ENCODE results near the gene HPS1. TPM values are rescaled to one million over a fixed set of nuclear protein-coding genes. Genes with fewer than 3 reads are reported as not detected.

The HPS1 gene
- total and polyA plus RNA-seq, 11 donors = 20.9 to 61.4 (median 38.5) TPM

- Histone ChIP-seq H3K27me3 (no peaks in the 10 kb centered on the region), H3K36me3 (peaks cover 0 to 22% (median 6%) of the 10 kb centered on the region in 9 donors), H3K9me3 (no peaks in the 10 kb centered on the region), H3K27ac (no peak overlapping the region), H3K4me1 (peaks cover 0 to 3% (median 0%) of the 10 kb centered on the region in 12 donors), H3K4me3 (no peak overlapping the region)
- DNase-seq (no peak), ATAC-seq (no peak)
- 96 to 98% (median 97%) methylated on average over 23 of the region's 23 CpGs for WGBS, 4 donors
- intact Hi-C loops (cut with DNase I) = no loop called here
- TF ChIP-seq CTCF (IDR thresholded peaks at IDR 0.05) (no peak), POLR2A (IDR thresholded peaks at IDR 0.05) (no peak)
These were observed 43.6 kb downstream of the HPS1 start for GRCh38 chr10:98402931-98403718.

GRCh38 chr10:98402478-98402877, 44.3 kb downstream of the HPS1 start:
- Histone ChIP-seq H3K36me3 (peaks cover 0 to 25% (median 6%) of the 10 kb centered on the region in 9 donors), H3K4me1 (peaks cover 0 to 3% (median 0%) of the 10 kb centered on the region in 12 donors), H3K27ac (no peak overlapping the region), H3K27me3 (no peaks in the 10 kb centered on the region), H3K4me3 (no peak overlapping the region), H3K9me3 (no peaks in the 10 kb centered on the region)
- DNase-seq (no peak), ATAC-seq (no peak)
- TF ChIP-seq POLR2A (IDR thresholded peaks at IDR 0.05) (no peak), CTCF (IDR thresholded peaks at IDR 0.05) (no peak)
- intact Hi-C loops (cut with DNase I) = no loop called here
- 46 to 57% (median 51%) methylated on average over 7 of the region's 7 CpGs for WGBS, 4 donors

- intact Hi-C loops (cut with DNase I) = no loop called here
- Histone ChIP-seq H3K4me1 (peaks cover 0 to 3% (median 0%) of the 10 kb centered on the region in 12 donors), H3K36me3 (peaks cover 0 to 41% (median 14%) of the 10 kb centered on the region in 9 donors), H3K4me3 (no peak overlapping the region), H3K27ac (no peak overlapping the region), H3K27me3 (no peaks in the 10 kb centered on the region), H3K9me3 (no peaks in the 10 kb centered on the region)
- DNase-seq (no peak), ATAC-seq (no peak)
- TF ChIP-seq CTCF (IDR thresholded peaks at IDR 0.05) = no peak
- no peak for TF ChIP-seq POLR2A (IDR thresholded peaks at IDR 0.05)
- 85 to 98% (median 92%) methylated on average over 2 of the region's 2 CpGs for WGBS, 4 donors
These were observed 46.3 kb downstream of the HPS1 start for GRCh38 chr10:98400482-98400881.

GRCh38 chr10:98399784-98400183, 47.0 kb downstream of the HPS1 start:
- H3K36me3 ChIP-seq = peaks cover 0 to 48% (median 16%) of the 10 kb centered on the region in 9 donors
- no peak overlapping the region for H3K27ac ChIP-seq
- DNase-seq (no peak), ATAC-seq (no peak)
- H3K4me3 ChIP-seq = no peak overlapping the region
- intact Hi-C loops (cut with DNase I) = loop anchor here in 1 of 10 donors (10.0 kb wide), 1 partner anchor 135 kb away; the partner anchor contains the start of gene LOXL4
- no peaks in the 10 kb centered on the region for H3K9me3 ChIP-seq
- WGBS, 4 donors = 93 to 95% (median 94%) methylated on average over 9 of the region's 9 CpGs
- no peak for TF ChIP-seq POLR2A (IDR thresholded peaks at IDR 0.05)
- TF ChIP-seq CTCF (IDR thresholded peaks at IDR 0.05) = no peak
- H3K4me1 ChIP-seq = peaks cover 0 to 3% (median 0%) of the 10 kb centered on the region in 12 donors
- no peaks in the 10 kb centered on the region for H3K27me3 ChIP-seq

Measured in heart left ventricle (tissue), 16 donors.